Endothelial cell of umbilical vein (primary cell): ENCODE data around the gene SLC35D2. TPM values are rescaled to one million over a fixed set of nuclear protein-coding genes. Genes with fewer than 3 reads are reported as not detected.
A peak's percentile ranks its signal among the peaks of the same experiment; 100 is the strongest.

ENCODE experiments used
- BruUV-seq: library from RNA; stranded (reverse); fragments of 400-500 nt; replicated peaks from 2 replicates; lab custom pipeline; 2021; lab: Mats Ljungman, UMichigan
- CTCF ChIA-PET: fragments of 300-600, 350-600 bp; sonication (Branson Sonifier 250); formaldehyde crosslinking; loops from one replicate; lab custom pipeline; 2021; ENCODE audit warnings: antibody characterized with exemption, inconsistent platforms; lab: Charles Lee
- POLR2A ChIA-PET: fragments of 300-600, 350-600 bp; sonication (Branson Sonifier 250); formaldehyde crosslinking; loops from one replicate; lab custom pipeline; 2021; ENCODE audit warnings: antibody characterized with exemption, inconsistent platforms; lab: Charles Lee
- DNase-seq: peaks from one replicate; pipeline ENCODE4 v3.0.0-alpha.2; 2011; ENCODE audit warnings: low read depth, low spot score
- FAIRE-seq: peaks from 2 replicates; lab custom pipeline; 2011; peaks lifted over from hg19 to GRCh38; lab: Jason Lieb, UNC
- H2AFZ ChIP-seq: 2 replicates; pipeline ENCODE4 v1.6.0; 2012; ENCODE audit warnings: low read depth, low read length, control low read depth, inconsistent platforms
- H3K27ac ChIP-seq: 2 replicates; pipeline ENCODE4 v1.5.1; 2011; ENCODE audit warnings: low read depth, mild to moderate bottlenecking, control low read depth, low read length, moderate library complexity; ENCODE audit not compliant: insufficient read depth
- H3K27me3 ChIP-seq, 2 experiments: 2 replicates each; pipeline versions ENCODE4 v1.6.0 to v1.6.1; 2011; ENCODE audit warnings: low read length in 2 of 2, mixed read lengths in 1 of 2; ENCODE audit not compliant: control insufficient read depth in 2 of 2, insufficient read depth in 2 of 2
- H3K36me3 ChIP-seq, 2 experiments: 2 replicates in 1 of 2; 3 replicates in 1 of 2; pipeline ENCODE4 v1.5.1; 2011; ENCODE audit warnings: low read length in 2 of 2, mild to moderate bottlenecking in 1 of 2, moderate library complexity in 1 of 2; ENCODE audit not compliant: control insufficient read depth in 2 of 2, insufficient read depth in 2 of 2; ENCODE audit errors: extremely low read depth in 1 of 2
- H3K4me1 ChIP-seq: 3 replicates; pipeline ENCODE4 v1.5.1; 2011; ENCODE audit warnings: mild to moderate bottlenecking, low read length; ENCODE audit not compliant: control insufficient read depth, insufficient read depth; ENCODE audit errors: extremely low read depth
- H3K4me2 ChIP-seq: 2 replicates; pipeline ENCODE4 v1.6.1; 2011; ENCODE audit warnings: low read length, control low read depth, mixed read lengths; ENCODE audit not compliant: insufficient read depth
- H3K4me3 ChIP-seq, 3 experiments: fragments of 200-600 bp in 1 of 3; sonication (generic), shearing (Covaris generic) in 1 of 3; replicated peaks in 1 of 3; 2 replicates each; pipeline ENCODE4 v1.5.1; 2011 to 2016; ENCODE audit warnings: control low read depth in 3 of 3, low read length in 3 of 3, mild to moderate bottlenecking in 2 of 3, inconsistent platforms in 1 of 3, low read depth in 1 of 3, moderate library complexity in 1 of 3; ENCODE audit not compliant: insufficient read depth in 1 of 3
- H3K79me2 ChIP-seq: 2 replicates; pipeline ENCODE4 v1.6.0; 2012; ENCODE audit warnings: low read length, inconsistent platforms; ENCODE audit not compliant: control insufficient read depth, insufficient read depth
- H3K9ac ChIP-seq: replicated peaks from 2 replicates; pipeline ENCODE3; 2011; ENCODE audit warnings: low read length, control low read depth; ENCODE audit not compliant: insufficient read depth; ENCODE audit errors: extremely low read depth
- H3K9me1 ChIP-seq: replicated peaks from 3 replicates; pipeline ENCODE4 v1.6.0; 2011; ENCODE audit warnings: mild to moderate bottlenecking, low read length; ENCODE audit not compliant: control insufficient read depth, insufficient read depth; ENCODE audit errors: extremely low read depth
- H3K9me3 ChIP-seq: replicated peaks from 2 replicates; pipeline ENCODE4 v1.5.1; 2012; ENCODE audit warnings: low read length, inconsistent platforms; ENCODE audit not compliant: control insufficient read depth, insufficient read depth
- H4K20me1 ChIP-seq: replicated peaks from 2 replicates; pipeline ENCODE3; 2011; ENCODE audit warnings: mild to moderate bottlenecking, low read length; ENCODE audit not compliant: control insufficient read depth, insufficient read depth; ENCODE audit errors: extremely low read depth
- EZH2 ChIP-seq: IDR thresholded peaks from 2 replicates; pipeline ENCODE4 v1.6.1; 2012; ENCODE audit warnings: borderline replicate concordance, low read depth, mild to moderate bottlenecking, moderate library complexity, low read length, inconsistent platforms; ENCODE audit not compliant: severe bottlenecking
- FOS ChIP-seq: IDR thresholded peaks from 2 replicates; pipeline ENCODE4 v1.6.1; 2011; ENCODE audit warnings: mild to moderate bottlenecking, low read length, moderate library complexity, borderline replicate concordance; ENCODE audit not compliant: insufficient read depth
- GATA2 ChIP-seq: IDR thresholded peaks from 2 replicates; pipeline ENCODE4 v1.7.0; 2011; ENCODE audit warnings: low read depth, mild to moderate bottlenecking, moderate library complexity, mixed read lengths, low read length; ENCODE audit not compliant: insufficient read length, insufficient read depth
- JUN ChIP-seq: IDR thresholded peaks from 2 replicates; pipeline ENCODE4 v1.6.1; 2011; ENCODE audit warnings: borderline replicate concordance, low read depth; ENCODE audit not compliant: insufficient read length, insufficient read depth
- MYC ChIP-seq: IDR thresholded peaks from one replicate; pipeline ENCODE4 v1.6.1; 2011; ENCODE audit warnings: mild to moderate bottlenecking, low read depth, low read length
- POLR2A ChIP-seq: IDR thresholded peaks from 2 replicates; pipeline ENCODE4 v1.6.1; 2012; ENCODE audit warnings: low read depth, mild to moderate bottlenecking, control low read depth, low read length
- POLR2AphosphoS5 ChIP-seq: IDR thresholded peaks from 2 replicates; pipeline ENCODE4 v1.6.1; 2012; ENCODE audit warnings: low read depth, mild to moderate bottlenecking, control low read depth, low read length, moderate library complexity; ENCODE audit not compliant: insufficient read depth
- dilution Hi-C: fragments of 300-500 bp; cut with MboI; formaldehyde crosslinking; loops from one replicate; pipeline ENCODE4 v1.15.0; 2019; ENCODE audit warnings: low sequenced_read_pairs; ENCODE audit not compliant: extremely low pct_ligation_motif_present
- intact Hi-C: fragments of 100-400 bp; cut with micrococcal nuclease; formaldehyde crosslinking; loops from one replicate; pipeline ENCODE4 v1.10.0; 2022
- polyA plus RNA-seq, 4 experiments: library from polyadenylated mRNA; depleted of rRNA in 3 of 4; stranded (reverse) in 3 of 4; unstranded in 1 of 4; fragments of >200 nt; gene quantifications; 2 replicates each; pipeline versions ENCODE4 v1.2.1 to v1.2.3, GENCODE V29; 2011 to 2012; ENCODE audit warnings: missing spikeins in 1 of 4
- total RNA-seq: library from RNA; stranded (reverse); gene quantifications from 2 replicates; pipeline ENCODE4 v1.2.3, GENCODE V29; 2021
- TF ChIP-seq, protein P1 (sequence below), 2 donors: IDR thresholded peaks; 1 replicate in 1 of 2; 2 replicates in 1 of 2; pipeline ENCODE4 v1.5.1; 2011; ENCODE audit warnings: low read length in 2 of 2, mild to moderate bottlenecking in 2 of 2, moderate library complexity in 2 of 2, control low read depth in 1 of 2, inconsistent platforms in 1 of 2, low read depth in 1 of 2; ENCODE audit not compliant: insufficient read depth in 1 of 2; ENCODE audit errors: extremely low read depth in 1 of 2

Gene SLC35D2
- total and polyA plus RNA-seq, 2 donors (not counting 3 experiments of a cell fraction or from before 2014, with no cell fraction given): 21.1 to 29.9 TPM

GRCh38 chr9:96420468-96421219, 37.1 kb upstream of the SLC35D2 start:
- POLR2A ChIA-PET: no interaction called here
- H2AFZ ChIP-seq: peak overlapping the region; percentile 15
- no peaks in the 10 kb centered on the region for H4K20me1 ChIP-seq
- H3K79me2 ChIP-seq: peaks cover 16% of the 10 kb centered on the region
- TF ChIP-seq POLR2AphosphoS5: peak; percentile 73
- no peak for TF ChIP-seq EZH2
- TF ChIP-seq FOS: peak; percentile 97
- TF ChIP-seq GATA2: peak; percentile 23
- TF ChIP-seq POLR2A: peak; percentile 54
- TF ChIP-seq, protein P1, sequence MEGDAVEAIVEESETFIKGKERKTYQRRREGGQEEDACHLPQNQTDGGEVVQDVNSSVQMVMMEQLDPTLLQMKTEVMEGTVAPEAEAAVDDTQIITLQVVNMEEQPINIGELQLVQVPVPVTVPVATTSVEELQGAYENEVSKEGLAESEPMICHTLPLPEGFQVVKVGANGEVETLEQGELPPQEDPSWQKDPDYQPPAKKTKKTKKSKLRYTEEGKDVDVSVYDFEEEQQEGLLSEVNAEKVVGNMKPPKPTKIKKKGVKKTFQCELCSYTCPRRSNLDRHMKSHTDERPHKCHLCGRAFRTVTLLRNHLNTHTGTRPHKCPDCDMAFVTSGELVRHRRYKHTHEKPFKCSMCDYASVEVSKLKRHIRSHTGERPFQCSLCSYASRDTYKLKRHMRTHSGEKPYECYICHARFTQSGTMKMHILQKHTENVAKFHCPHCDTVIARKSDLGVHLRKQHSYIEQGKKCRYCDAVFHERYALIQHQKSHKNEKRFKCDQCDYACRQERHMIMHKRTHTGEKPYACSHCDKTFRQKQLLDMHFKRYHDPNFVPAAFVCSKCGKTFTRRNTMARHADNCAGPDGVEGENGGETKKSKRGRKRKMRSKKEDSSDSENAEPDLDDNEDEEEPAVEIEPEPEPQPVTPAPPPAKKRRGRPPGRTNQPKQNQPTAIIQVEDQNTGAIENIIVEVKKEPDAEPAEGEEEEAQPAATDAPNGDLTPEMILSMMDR (IDR thresholded peaks at IDR 0.05; ENCODE audit: extremely low read depth in 1 of 2, insufficient read depth in 1 of 2, low read depth in 1 of 2, low read length in 2 of 2): no peak
- TF ChIP-seq MYC: no peak
- TF ChIP-seq JUN: peak; percentile 98
- H3K4me1 ChIP-seq: peaks cover 27% of the 10 kb centered on the region
- peak overlapping the region in 1 of 3 experiments; percentile 50 for H3K4me3 ChIP-seq
- H3K4me2 ChIP-seq: peak overlapping the region; percentile 91
- H3K36me3 ChIP-seq: no peaks in the 10 kb centered on the region
- dilution Hi-C loops (no loop called here), intact Hi-C loops (loop anchor here (1.0 to 5.0 kb wide), 3 partner anchors 30 to 1113 kb away; partner anchors contain the start of gene HABP4)
- H3K9me3 ChIP-seq: no peaks in the 10 kb centered on the region
- DNase-seq (peak; percentile 93), FAIRE-seq (peak; percentile 88)
- H3K9ac ChIP-seq: peak overlapping the region; percentile 77
- no peaks in the 10 kb centered on the region for H3K9me1 ChIP-seq
- CTCF ChIA-PET: interaction anchor here (0.7 to 0.8 kb wide), 4 partner anchors 29 to 235 kb away, joined by 3 to 5 read pairs (median 3); partner anchors contain the start of gene HABP4
- H3K27ac ChIP-seq: peak overlapping the region; percentile 92
- no peaks in the 10 kb centered on the region for H3K27me3 ChIP-seq
- no TSS peak for BruUV-seq
